Rectal smooth muscle tissue (tissue), 1 donor: ENCODE measurements around the gene CNTN6.
"Not testable (repeated sequence)": the region's sequence is repeated elsewhere in the genome, so short reads cannot be mapped to it uniquely, and the experiment has no call there.

Experiments
- H3K27ac ChIP-seq: one replicate; pipeline ENCODE4 v1.7.0; 2013; ENCODE audit warnings: low read depth, low read length, inconsistent platforms
- H3K27me3 ChIP-seq: one replicate; pipeline ENCODE4 v1.7.0; 2013; ENCODE audit warnings: low read length; ENCODE audit not compliant: control insufficient read depth, insufficient read depth
- H3K36me3 ChIP-seq: one replicate; pipeline ENCODE4 v1.7.0; 2013; ENCODE audit warnings: low read length; ENCODE audit not compliant: control insufficient read depth, insufficient read depth
- H3K4me1 ChIP-seq: one replicate; pipeline ENCODE4 v1.7.0; 2013; ENCODE audit warnings: low read length; ENCODE audit not compliant: control insufficient read depth, insufficient read depth
- H3K4me3 ChIP-seq: one replicate; pipeline ENCODE4 v1.7.0; 2013; ENCODE audit warnings: low read length
- H3K9ac ChIP-seq: one replicate; pipeline ENCODE4 v1.7.0; 2013; ENCODE audit warnings: low read length

Gene CNTN6

GRCh38 chr3:1387396-1387905 lies 294.6 kb downstream of the CNTN6 start:
- H3K36me3 ChIP-seq, H3K4me3 ChIP-seq, H3K9ac ChIP-seq, H3K27me3 ChIP-seq, H3K27ac ChIP-seq, H3K4me1 ChIP-seq: not testable (repeated sequence)

- H3K36me3 ChIP-seq = no peaks in the 10 kb centered on the region
- no peaks in the 10 kb centered on the region for H3K4me1 ChIP-seq
- H3K27me3 ChIP-seq = no peaks in the 10 kb centered on the region
- no peak overlapping the region for H3K27ac ChIP-seq
- no peak overlapping the region for H3K4me3 ChIP-seq
- H3K9ac ChIP-seq = no peak overlapping the region
These were observed 301.4 kb downstream of the CNTN6 start for GRCh38 chr3:1394188-1394587.

DNA sequence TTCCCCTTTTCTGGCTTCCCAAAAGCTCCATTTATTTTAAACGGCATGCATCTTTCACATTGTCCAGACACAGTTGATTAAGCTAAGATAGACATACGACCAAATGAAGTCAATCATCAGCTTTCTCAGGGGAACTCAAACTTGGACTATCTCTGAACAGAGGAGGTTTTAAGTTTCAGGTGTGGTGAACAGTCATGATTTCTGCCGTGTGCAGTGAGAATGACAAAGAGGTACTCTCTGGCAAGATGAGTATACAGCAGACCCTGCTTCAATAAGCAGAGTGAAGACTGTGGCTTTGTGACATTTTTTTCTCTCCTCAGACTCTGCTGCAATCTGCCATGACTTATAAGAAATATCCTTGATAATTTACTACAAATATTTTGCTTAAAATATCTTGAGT lies 307.7 kb downstream of the CNTN6 start:
- H3K27me3 ChIP-seq = no peaks in the 10 kb centered on the region
- no peaks in the 10 kb centered on the region for H3K36me3 ChIP-seq

DNA sequence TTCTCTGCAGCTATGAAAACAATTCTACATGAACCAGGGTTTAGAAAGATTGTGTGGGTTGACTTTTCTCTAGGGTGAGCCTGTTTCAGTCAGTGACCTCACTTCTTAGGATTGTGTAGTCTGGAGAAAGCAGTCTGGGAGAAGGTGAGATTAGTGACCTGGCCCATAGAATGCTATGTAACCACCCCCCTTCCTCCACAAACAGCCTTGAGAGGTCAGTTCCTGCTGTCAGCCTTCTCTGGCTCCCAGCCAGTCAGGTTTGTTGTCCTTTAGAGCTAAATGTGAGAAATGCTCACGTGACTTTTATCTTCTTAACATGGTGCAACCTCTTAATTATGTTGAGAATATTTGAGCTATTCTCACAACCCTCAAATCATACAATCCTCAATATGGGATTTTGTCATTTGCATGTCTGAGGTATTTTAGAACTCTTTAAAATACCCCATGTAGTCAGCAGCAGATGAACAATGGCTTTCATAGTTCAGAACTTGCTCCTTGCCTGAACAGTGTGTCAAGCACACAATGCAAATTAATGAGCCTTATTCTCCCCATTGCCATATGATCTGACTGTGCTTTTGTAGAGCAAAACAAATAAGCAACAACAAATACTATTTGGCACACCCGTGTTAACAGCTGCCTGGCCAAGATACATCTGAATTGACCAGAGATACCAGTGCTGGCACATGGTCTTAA lies 311.6 kb downstream of the CNTN6 start:
- Histone ChIP-seq H3K9ac (no peak overlapping the region), H3K4me1 (no peaks in the 10 kb centered on the region), H3K36me3 (no peaks in the 10 kb centered on the region), H3K4me3 (no peak overlapping the region), H3K27ac (no peak overlapping the region), H3K27me3 (no peaks in the 10 kb centered on the region)

More for the DNA sequence above, 307.7 kb downstream of the CNTN6 start:
- H3K4me1 ChIP-seq = no peaks in the 10 kb centered on the region
- no peak overlapping the region for H3K27ac ChIP-seq
- H3K9ac ChIP-seq = no peak overlapping the region
- H3K4me3 ChIP-seq = no peak overlapping the region

GRCh38 chr3:1406250-1406649 lies 313.4 kb downstream of the CNTN6 start:
- no peak overlapping the region for H3K4me3 ChIP-seq
- no peaks in the 10 kb centered on the region for H3K27me3 ChIP-seq
- no peaks in the 10 kb centered on the region for H3K4me1 ChIP-seq
- no peaks in the 10 kb centered on the region for H3K36me3 ChIP-seq
- no peak overlapping the region for H3K27ac ChIP-seq
- no peak overlapping the region for H3K9ac ChIP-seq

DNA sequence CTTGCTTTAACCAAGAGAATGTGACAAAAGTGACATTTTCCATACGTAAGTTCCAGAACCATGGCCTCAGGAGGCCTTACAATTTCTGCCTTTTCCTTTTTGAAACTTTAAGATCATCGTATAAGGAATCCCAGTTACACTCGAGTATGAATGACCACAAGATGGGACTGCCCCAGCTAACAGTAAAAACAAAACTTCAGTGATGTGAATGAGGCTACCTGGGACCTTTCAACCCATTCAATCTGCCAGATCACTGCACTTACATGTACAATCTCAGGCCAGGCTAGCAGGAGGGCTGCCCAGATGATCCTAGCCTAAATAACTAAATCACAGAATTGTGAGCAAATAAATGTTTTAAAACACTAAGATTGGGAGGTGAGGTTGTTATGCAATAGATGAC lies 328.8 kb downstream of the CNTN6 start:
- Histone ChIP-seq H3K27me3 (no peaks in the 10 kb centered on the region), H3K4me1 (no peaks in the 10 kb centered on the region), H3K9ac (no peak overlapping the region), H3K4me3 (no peak overlapping the region), H3K27ac (no peak overlapping the region), H3K36me3 (no peaks in the 10 kb centered on the region)

DNA sequence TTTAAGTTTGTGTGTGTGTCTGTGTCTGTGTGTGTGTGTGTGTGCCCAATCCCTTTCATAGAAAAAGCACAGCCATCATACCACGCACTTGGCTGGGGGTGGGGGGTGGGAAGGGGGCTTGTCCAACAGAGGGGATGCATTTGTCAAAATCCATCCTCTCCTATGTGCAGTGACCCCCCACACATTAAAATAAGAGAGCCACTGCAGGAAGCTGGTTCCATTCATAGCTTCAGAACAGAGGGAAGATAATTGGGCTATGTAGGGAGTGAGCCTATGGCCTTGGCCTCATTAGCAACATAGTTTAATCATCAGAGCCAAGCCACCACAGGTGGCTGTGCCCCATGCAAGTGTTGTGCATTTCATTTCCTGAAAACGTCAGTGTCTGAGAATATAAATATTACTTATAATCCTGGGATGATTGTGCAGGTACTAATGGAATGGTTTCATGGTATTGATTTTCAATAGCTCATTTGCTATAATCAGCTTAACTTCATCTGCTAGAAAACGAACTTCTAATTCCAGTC lies 330.8 kb downstream of the CNTN6 start:
- no peaks in the 10 kb centered on the region for H3K36me3 ChIP-seq
- H3K4me1 ChIP-seq = no peaks in the 10 kb centered on the region
- no peak overlapping the region for H3K9ac ChIP-seq
- no peak overlapping the region for H3K4me3 ChIP-seq
- no peak overlapping the region for H3K27ac ChIP-seq
- no peaks in the 10 kb centered on the region for H3K27me3 ChIP-seq

DNA sequence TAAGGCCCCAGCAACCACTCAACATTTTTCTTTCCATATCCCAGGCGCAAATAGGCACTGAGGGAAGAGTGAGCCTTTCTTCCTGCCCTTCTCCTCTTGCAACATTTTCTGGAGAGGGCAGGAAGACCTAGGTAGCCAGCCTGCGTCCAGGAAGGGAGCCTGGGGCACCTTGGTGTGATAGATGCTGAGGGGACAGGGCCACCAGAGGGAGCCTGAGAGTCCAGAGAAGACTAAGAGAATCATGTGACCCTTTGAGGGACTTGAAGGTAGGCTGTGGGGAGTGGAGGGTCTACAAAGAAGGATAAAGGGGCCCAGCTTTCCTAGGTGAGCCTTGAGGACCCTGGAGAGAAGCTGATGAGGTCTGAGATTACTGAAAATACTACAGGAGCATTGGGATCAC lies 346.6 kb downstream of the CNTN6 start:
- H3K9ac ChIP-seq = no peak overlapping the region
- H3K36me3 ChIP-seq = no peaks in the 10 kb centered on the region
- H3K4me3 ChIP-seq = no peak overlapping the region
- no peak overlapping the region for H3K27ac ChIP-seq
- no peaks in the 10 kb centered on the region for H3K27me3 ChIP-seq
- no peaks in the 10 kb centered on the region for H3K4me1 ChIP-seq

DNA sequence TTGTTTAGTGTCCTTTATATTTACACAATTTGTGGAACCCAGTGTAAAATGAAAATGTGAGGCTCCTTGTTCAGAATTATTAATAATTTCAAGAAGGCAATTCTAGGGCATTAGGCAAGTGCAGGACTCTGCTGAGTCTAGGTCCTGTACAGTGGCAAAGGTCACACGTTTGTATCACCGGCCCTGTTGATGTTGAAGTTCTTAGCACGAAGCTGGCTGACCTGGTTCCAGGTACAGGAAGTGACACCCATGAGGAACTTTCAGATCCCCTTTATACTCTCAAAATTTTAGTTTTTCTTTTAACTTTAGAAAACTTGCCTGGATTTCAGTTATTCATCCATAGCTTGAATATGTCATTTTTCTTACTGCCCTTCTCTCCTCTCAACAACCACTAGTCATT lies 349.4 kb downstream of the CNTN6 start:
- Histone ChIP-seq H3K4me3 (no peak overlapping the region), H3K4me1 (no peaks in the 10 kb centered on the region), H3K9ac (no peak overlapping the region), H3K27me3 (no peaks in the 10 kb centered on the region), H3K27ac (no peak overlapping the region), H3K36me3 (no peaks in the 10 kb centered on the region)

GRCh38 chr3:1444195-1444594 lies 351.4 kb downstream of the CNTN6 start:
- H3K9ac ChIP-seq = no peak overlapping the region
- no peak overlapping the region for H3K27ac ChIP-seq
- no peak overlapping the region for H3K4me3 ChIP-seq
- no peaks in the 10 kb centered on the region for H3K36me3 ChIP-seq
- no peaks in the 10 kb centered on the region for H3K4me1 ChIP-seq
- no peaks in the 10 kb centered on the region for H3K27me3 ChIP-seq

GRCh38 chr3:1446531-1446930 lies 353.7 kb downstream of the CNTN6 start:
- Histone ChIP-seq H3K9ac (no peak overlapping the region), H3K4me3 (no peak overlapping the region), H3K27ac (no peak overlapping the region), H3K27me3 (no peaks in the 10 kb centered on the region), H3K36me3 (no peaks in the 10 kb centered on the region), H3K4me1 (no peaks in the 10 kb centered on the region)

DNA sequence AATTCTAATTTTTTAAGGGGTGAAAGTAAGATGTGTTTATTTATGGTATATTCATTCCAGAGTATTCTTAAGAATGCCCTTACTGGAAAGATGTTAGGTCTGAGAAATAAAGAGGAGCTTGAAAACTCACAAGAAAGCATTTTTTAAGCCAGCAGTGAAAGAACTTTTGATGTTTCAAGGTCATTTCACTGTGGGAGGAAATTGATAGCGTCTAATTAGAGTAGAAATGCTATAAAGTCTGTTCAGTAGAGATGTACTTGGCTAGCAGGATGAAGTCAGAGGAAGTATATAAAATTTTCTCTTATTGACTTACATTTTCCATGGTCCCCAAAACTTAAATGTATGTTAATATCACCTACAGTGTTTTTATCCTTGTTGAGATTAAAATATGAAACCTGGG lies 354.6 kb downstream of the CNTN6 start:
- Histone ChIP-seq H3K9ac (no peak overlapping the region), H3K27me3 (no peaks in the 10 kb centered on the region), H3K4me3 (no peak overlapping the region), H3K27ac (no peak overlapping the region), H3K4me1 (no peaks in the 10 kb centered on the region), H3K36me3 (no peaks in the 10 kb centered on the region)

GRCh38 chr3:1448443-1448842 lies 355.6 kb downstream of the CNTN6 start:
- Histone ChIP-seq H3K36me3 (no peaks in the 10 kb centered on the region), H3K4me3 (no peak overlapping the region), H3K9ac (no peak overlapping the region), H3K27ac (no peak overlapping the region), H3K27me3 (no peaks in the 10 kb centered on the region), H3K4me1 (no peaks in the 10 kb centered on the region)
